Measurements from ENCODE around the gene CBR1. TPM values are rescaled to one million over a fixed set of nuclear protein-coding genes. Genes with fewer than 3 reads are reported as not detected.
A peak's percentile ranks its signal among the peaks of the same experiment; 100 is the strongest.

The CBR1 gene
- total and polyA plus RNA-seq, 2 of the 13 experiments (the other 11 are each of a cell fraction or from before 2014, with no cell fraction given) = 33.7 to 38.7 TPM

DNA sequence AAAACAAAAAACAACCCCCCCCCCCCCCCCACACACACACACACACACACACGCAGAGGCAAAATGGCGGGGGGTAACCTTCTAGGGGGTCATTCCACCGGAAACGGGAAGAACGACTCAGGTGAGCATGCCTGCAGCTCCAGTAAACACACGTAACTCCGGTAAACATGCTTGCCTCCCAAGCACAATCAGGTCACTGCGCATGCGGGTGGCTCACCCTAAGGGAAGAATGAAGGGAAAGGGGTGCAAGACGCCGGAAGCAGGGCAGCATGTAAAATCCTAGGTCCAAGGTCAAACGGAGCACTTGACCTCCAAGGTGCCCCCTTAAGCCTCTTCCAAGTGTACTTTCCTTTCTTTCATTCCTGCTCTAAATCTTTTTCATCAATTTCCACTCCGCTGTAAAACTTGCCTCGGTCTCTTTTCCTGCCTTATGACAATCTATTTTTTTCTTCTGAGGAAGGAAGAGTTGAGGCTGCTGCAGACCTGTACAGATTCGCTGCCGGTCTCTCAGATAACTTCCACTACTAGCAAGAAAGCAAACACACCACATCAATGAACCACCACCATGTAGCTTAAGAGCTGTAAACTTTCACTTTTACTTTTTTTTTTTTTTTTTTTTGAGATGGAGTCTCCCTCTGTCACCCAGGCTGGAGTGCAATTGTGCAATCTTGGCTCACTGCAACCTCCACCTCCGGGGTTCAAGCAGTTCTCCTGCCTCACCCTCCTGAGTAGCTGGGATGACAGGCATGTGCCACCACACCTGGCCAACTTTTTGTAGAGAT is 44.0 kb downstream of the CBR1 start (continued):
- TF ChIP-seq, protein P1, sequence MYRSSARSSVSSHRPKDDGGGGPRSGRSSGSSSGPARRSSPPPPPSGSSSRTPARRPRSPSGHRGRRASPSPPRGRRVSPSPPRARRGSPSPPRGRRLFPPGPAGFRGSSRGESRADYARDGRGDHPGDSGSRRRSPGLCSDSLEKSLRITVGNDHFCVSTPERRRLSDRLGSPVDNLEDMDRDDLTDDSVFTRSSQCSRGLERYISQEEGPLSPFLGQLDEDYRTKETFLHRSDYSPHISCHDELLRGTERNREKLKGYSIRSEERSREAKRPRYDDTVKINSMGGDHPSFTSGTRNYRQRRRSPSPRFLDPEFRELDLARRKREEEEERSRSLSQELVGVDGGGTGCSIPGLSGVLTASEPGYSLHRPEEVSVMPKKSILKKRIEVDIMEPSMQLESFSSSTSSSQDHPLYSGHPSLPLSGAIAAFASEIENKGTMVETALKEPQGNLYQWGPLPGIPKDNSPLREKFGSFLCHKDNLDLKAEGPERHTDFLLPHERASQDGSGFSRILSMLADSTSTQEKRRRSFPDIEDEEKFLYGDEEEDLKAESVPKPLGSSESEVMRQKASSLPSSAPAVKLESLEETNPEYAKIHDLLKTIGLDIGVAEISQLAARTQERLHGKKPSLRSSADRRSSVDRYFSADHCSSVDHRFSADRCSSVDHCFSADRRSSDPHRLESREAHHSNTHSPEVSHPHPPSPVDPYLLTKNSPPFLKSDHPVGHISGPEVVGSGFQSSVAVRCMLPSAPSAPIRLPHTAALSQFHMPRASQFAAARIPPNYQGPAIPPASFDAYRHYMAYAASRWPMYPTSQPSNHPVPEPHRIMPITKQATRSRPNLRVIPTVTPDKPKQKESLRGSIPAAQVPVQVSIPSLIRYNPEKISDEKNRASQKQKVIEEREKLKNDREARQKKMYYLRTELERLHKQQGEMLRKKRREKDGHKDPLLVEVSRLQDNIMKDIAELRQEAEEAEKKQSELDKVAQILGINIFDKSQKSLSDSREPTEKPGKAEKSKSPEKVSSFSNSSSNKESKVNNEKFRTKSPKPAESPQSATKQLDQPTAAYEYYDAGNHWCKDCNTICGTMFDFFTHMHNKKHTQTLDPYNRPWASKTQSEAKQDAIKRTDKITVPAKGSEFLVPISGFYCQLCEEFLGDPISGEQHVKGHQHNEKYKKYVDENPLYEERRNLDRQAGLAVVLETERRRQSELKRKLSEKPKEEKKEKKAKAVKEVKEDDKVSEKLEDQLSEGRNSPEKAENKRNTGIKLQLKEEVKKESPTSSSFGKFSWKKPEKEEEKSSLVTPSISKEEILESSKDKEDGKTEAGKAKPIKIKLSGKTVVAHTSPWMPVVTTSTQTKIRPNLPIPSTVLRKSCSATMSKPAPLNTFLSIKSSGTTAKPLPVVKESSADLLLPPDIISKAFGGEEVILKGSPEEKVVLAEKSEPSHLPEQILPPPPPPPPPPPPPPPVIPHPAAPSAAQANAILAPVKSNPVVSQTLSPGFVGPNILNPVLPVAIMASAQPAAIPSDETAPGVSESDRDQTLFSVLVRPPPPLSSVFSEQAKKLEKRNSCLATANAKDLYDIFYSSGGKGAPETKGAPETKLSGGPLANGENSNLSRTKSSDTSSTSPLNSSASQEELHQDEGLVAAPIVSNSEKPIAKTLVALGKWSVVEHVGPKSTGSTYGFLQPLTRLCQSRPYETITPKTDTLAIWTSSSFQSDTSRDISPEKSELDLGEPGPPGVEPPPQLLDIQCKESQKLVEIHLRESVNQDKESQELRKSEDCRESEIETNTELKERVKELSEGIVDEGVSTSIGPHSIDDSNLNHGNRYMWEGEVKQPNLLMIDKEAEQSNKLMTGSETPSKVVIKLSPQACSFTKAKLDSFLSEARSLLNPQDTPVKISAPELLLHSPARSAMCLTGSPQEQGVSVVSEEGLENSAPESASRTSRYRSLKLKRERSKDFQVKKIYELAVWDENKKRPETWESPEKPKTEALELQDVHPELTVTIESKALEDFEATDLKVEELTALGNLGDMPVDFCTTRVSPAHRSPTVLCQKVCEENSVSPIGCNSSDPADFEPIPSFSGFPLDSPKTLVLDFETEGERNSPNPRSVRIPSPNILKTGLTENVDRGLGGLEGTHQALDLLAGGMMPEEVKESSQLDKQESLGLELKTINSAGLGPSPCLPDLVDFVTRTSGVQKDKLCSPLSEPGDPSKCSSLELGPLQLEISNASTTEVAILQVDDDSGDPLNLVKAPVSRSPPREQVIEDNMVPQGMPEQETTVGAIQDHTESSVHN (CRISPR knock-in tag; IDR thresholded peaks at IDR 0.05) = no peak
- TF ChIP-seq ZBTB42 (CRISPR knock-in tag; IDR thresholded peaks at IDR 0.05) (no peak), ZNF652 (CRISPR knock-in tag; IDR thresholded peaks at IDR 0.05; ENCODE audit: borderline replicate concordance, low read depth) (no peak), SNRNP70 (IDR thresholded peaks at IDR 0.05; ENCODE audit: low read depth, low read length) (no peak), SNAI1 (CRISPR knock-in tag; IDR thresholded peaks at IDR 0.05; ENCODE audit: borderline replicate concordance) (no peak), ZC3H4 (CRISPR knock-in tag; IDR thresholded peaks at IDR 0.05; ENCODE audit: borderline replicate concordance) (no peak), ZNF879 (CRISPR knock-in tag; IDR thresholded peaks at IDR 0.05) (no peak), ZNF329 (CRISPR knock-in tag; IDR thresholded peaks at IDR 0.05; ENCODE audit: low read depth) (no peak)
- TF ChIP-seq, protein P2, sequence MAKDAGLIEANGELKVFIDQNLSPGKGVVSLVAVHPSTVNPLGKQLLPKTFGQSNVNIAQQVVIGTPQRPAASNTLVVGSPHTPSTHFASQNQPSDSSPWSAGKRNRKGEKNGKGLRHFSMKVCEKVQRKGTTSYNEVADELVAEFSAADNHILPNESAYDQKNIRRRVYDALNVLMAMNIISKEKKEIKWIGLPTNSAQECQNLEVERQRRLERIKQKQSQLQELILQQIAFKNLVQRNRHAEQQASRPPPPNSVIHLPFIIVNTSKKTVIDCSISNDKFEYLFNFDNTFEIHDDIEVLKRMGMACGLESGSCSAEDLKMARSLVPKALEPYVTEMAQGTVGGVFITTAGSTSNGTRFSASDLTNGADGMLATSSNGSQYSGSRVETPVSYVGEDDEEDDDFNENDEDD (CRISPR knock-in tag; IDR thresholded peaks at IDR 0.05; ENCODE audit: borderline replicate concordance) = peak; percentile 29; the same call in 1 of the 2 replicates
- TF ChIP-seq, protein P3, sequence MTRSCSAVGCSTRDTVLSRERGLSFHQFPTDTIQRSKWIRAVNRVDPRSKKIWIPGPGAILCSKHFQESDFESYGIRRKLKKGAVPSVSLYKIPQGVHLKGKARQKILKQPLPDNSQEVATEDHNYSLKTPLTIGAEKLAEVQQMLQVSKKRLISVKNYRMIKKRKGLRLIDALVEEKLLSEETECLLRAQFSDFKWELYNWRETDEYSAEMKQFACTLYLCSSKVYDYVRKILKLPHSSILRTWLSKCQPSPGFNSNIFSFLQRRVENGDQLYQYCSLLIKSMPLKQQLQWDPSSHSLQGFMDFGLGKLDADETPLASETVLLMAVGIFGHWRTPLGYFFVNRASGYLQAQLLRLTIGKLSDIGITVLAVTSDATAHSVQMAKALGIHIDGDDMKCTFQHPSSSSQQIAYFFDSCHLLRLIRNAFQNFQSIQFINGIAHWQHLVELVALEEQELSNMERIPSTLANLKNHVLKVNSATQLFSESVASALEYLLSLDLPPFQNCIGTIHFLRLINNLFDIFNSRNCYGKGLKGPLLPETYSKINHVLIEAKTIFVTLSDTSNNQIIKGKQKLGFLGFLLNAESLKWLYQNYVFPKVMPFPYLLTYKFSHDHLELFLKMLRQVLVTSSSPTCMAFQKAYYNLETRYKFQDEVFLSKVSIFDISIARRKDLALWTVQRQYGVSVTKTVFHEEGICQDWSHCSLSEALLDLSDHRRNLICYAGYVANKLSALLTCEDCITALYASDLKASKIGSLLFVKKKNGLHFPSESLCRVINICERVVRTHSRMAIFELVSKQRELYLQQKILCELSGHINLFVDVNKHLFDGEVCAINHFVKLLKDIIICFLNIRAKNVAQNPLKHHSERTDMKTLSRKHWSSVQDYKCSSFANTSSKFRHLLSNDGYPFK (CRISPR knock-in tag; IDR thresholded peaks at IDR 0.05; ENCODE audit: borderline replicate concordance) = peak; percentile 34; the same call in 1 of the 2 replicates
- TF ChIP-seq, protein P4, sequence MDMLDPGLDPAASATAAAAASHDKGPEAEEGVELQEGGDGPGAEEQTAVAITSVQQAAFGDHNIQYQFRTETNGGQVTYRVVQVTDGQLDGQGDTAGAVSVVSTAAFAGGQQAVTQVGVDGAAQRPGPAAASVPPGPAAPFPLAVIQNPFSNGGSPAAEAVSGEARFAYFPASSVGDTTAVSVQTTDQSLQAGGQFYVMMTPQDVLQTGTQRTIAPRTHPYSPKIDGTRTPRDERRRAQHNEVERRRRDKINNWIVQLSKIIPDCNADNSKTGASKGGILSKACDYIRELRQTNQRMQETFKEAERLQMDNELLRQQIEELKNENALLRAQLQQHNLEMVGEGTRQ (IDR thresholded peaks at IDR 0.05; ENCODE audit: low read depth, low read length) = no peak
- TF ChIP-seq, protein P4 (CRISPR knock-in tag; IDR thresholded peaks at IDR 0.05; ENCODE audit: borderline replicate concordance) = no peak
